H9 (cell line): ENCODE results near the gene HLA-DQB2. TPM values are rescaled to one million over a fixed set of nuclear protein-coding genes. Genes with fewer than 3 reads are reported as not detected.

Experiments used
- DNase-seq: peaks from one replicate; pipeline ENCODE4 v3.0.0-alpha.2; 2017
- H2AFZ ChIP-seq: one replicate; pipeline ENCODE4 v1.6.1; 2013; ENCODE audit warnings: mild to moderate bottlenecking, low read length, control low read depth, moderate library complexity
- H2AK5ac ChIP-seq: 2 replicates; pipeline ENCODE4 v1.6.1; 2013; ENCODE audit warnings: low read length, control low read depth, mixed read lengths; ENCODE audit not compliant: insufficient read length
- H2BK120ac ChIP-seq: one replicate; pipeline ENCODE4 v1.6.1; 2013; ENCODE audit warnings: low read depth, mild to moderate bottlenecking, low read length, control low read depth, inconsistent platforms; ENCODE audit not compliant: poor library complexity, severe bottlenecking
- H2BK12ac ChIP-seq: 2 replicates; pipeline ENCODE4 v1.6.1; 2013; ENCODE audit warnings: low read length, control low read depth, mixed read lengths, low read depth; ENCODE audit not compliant: insufficient read length
- H2BK15ac ChIP-seq: 2 replicates; pipeline ENCODE4 v1.6.1; 2013; ENCODE audit warnings: low read depth, low read length, control low read depth
- H2BK20ac ChIP-seq: one replicate; pipeline ENCODE4 v1.6.1; 2013; ENCODE audit warnings: low read depth, mild to moderate bottlenecking, low read length, control low read depth, inconsistent platforms; ENCODE audit not compliant: poor library complexity, severe bottlenecking
- H2BK5ac ChIP-seq: 2 replicates; pipeline ENCODE4 v1.6.1; 2013; ENCODE audit warnings: low read length, control low read depth, mixed read lengths; ENCODE audit not compliant: insufficient read length
- H3K14ac ChIP-seq: 2 replicates; pipeline ENCODE4 v1.6.1; 2013; ENCODE audit warnings: low read length, control low read depth; ENCODE audit not compliant: insufficient read depth
- H3K18ac ChIP-seq: 2 replicates; pipeline ENCODE4 v1.6.1; 2013; ENCODE audit warnings: low read depth, mild to moderate bottlenecking, mixed read lengths, low read length, control low read depth; ENCODE audit not compliant: insufficient read length
- H3K23ac ChIP-seq: 2 replicates; pipeline ENCODE4 v1.6.1; 2013; ENCODE audit warnings: low read length, control low read depth, mixed read lengths, low read depth; ENCODE audit not compliant: insufficient read length
- H3K23me2 ChIP-seq: 2 replicates; pipeline ENCODE4 v1.6.1; 2013; ENCODE audit warnings: low read depth, mild to moderate bottlenecking, mixed read lengths, low read length, control low read depth; ENCODE audit not compliant: insufficient read length, poor library complexity, severe bottlenecking
- H3K27ac ChIP-seq: 2 replicates; pipeline ENCODE4 v1.5.1; 2013; ENCODE audit warnings: low read length, control low read depth, mixed read lengths, low read depth; ENCODE audit not compliant: insufficient read length
- H3K27me3 ChIP-seq: 2 replicates; pipeline ENCODE4 v1.6.1; 2013; ENCODE audit warnings: low read length, control low read depth, inconsistent platforms; ENCODE audit not compliant: insufficient read depth
- H3K4ac ChIP-seq: 2 replicates; pipeline ENCODE4 v1.6.1; 2013; ENCODE audit warnings: low read depth, mild to moderate bottlenecking, control low read depth, inconsistent platforms, low read length, moderate library complexity
- H3K4me1 ChIP-seq: 2 replicates; pipeline ENCODE4 v1.6.1; 2013; ENCODE audit warnings: low read length, control low read depth, inconsistent platforms; ENCODE audit not compliant: insufficient read depth
- H3K4me2 ChIP-seq: 2 replicates; pipeline ENCODE4 v1.6.1; 2013; ENCODE audit warnings: low read length, control low read depth, mixed read lengths; ENCODE audit not compliant: insufficient read length, insufficient read depth
- H3K56ac ChIP-seq: 2 replicates; pipeline ENCODE4 v1.6.1; 2013; ENCODE audit warnings: low read depth, mild to moderate bottlenecking, mixed read lengths, low read length, control low read depth; ENCODE audit not compliant: insufficient read length
- H3K79me1 ChIP-seq: 2 replicates; pipeline ENCODE4 v1.6.1; 2013; ENCODE audit warnings: low read depth, mild to moderate bottlenecking, moderate library complexity, low read length, control low read depth, inconsistent platforms; ENCODE audit not compliant: insufficient read depth, poor library complexity, severe bottlenecking
- H3K79me2 ChIP-seq: 2 replicates; pipeline ENCODE4 v1.6.1; 2013; ENCODE audit warnings: low read length, control low read depth, inconsistent platforms; ENCODE audit not compliant: insufficient read depth
- H3K9ac ChIP-seq: 2 replicates; pipeline ENCODE4 v1.6.1; 2013; ENCODE audit warnings: low read length, control low read depth, mixed read lengths; ENCODE audit not compliant: insufficient read length; ENCODE audit errors: extremely low read depth
- H3K9me3 ChIP-seq: one replicate; pipeline ENCODE4 v1.6.1; 2013; ENCODE audit warnings: low read depth, low read length, inconsistent platforms; ENCODE audit not compliant: control insufficient read depth
- H3T11ph ChIP-seq: one replicate; pipeline ENCODE4 v1.6.1; 2013; ENCODE audit warnings: mild to moderate bottlenecking, low read length, control low read depth, inconsistent platforms
- H4K20me1 ChIP-seq: one replicate; pipeline ENCODE4 v1.6.1; 2013; ENCODE audit not compliant: control insufficient read depth, insufficient read length, insufficient read depth
- H4K5ac ChIP-seq: 2 replicates; pipeline ENCODE4 v1.6.1; 2013; ENCODE audit warnings: low read depth, mild to moderate bottlenecking, mixed read lengths, low read length, control low read depth; ENCODE audit not compliant: insufficient read length
- H4K8ac ChIP-seq: replicated peaks from 2 replicates; pipeline ENCODE4 v1.6.1; 2013; ENCODE audit warnings: low read length, control low read depth, mixed read lengths, low read depth; ENCODE audit not compliant: insufficient read length
- H4K91ac ChIP-seq: 2 replicates; pipeline ENCODE4 v1.6.1; 2013; ENCODE audit warnings: low read depth, mild to moderate bottlenecking, moderate library complexity, mixed read lengths, low read length, control low read depth; ENCODE audit not compliant: insufficient read length
- H3K27ac Mint-ChIP-seq, 3 experiments: 2 replicates in 2 of 3; 3 replicates in 1 of 3; pipeline ENCODE4 v1.8.0; 2020 to 2021; ENCODE audit warnings: mixed read lengths in 3 of 3, mild to moderate bottlenecking in 1 of 3, moderate library complexity in 1 of 3
- H3K27me3 Mint-ChIP-seq: 2 replicates; pipeline ENCODE4 v1.8.0; 2021; ENCODE audit warnings: low read depth, mild to moderate bottlenecking, moderate library complexity, mixed read lengths
- H3K36me3 Mint-ChIP-seq, 3 experiments: 2 replicates in 2 of 3; 3 replicates in 1 of 3; pipeline ENCODE4 v1.8.0; 2020 to 2021; ENCODE audit warnings: low read depth in 3 of 3, mixed read lengths in 3 of 3; ENCODE audit not compliant: insufficient read depth in 1 of 3
- H3K4me1 Mint-ChIP-seq, 2 experiments: 2 replicates each; pipeline ENCODE4 v1.8.0; 2020; ENCODE audit warnings: mixed read lengths in 2 of 2
- H3K4me3 Mint-ChIP-seq, 2 experiments: 2 replicates in 1 of 2; 3 replicates in 1 of 2; pipeline ENCODE4 v1.8.0; 2020 to 2021; ENCODE audit warnings: mild to moderate bottlenecking in 2 of 2, mixed read lengths in 2 of 2, moderate library complexity in 1 of 2
- H3K9me3 Mint-ChIP-seq, 2 experiments: 2 replicates in 1 of 2; 3 replicates in 1 of 2; pipeline ENCODE4 v1.8.0; 2020; ENCODE audit warnings: mild to moderate bottlenecking in 2 of 2, mixed read lengths in 2 of 2, moderate library complexity in 1 of 2
- CTCF ChIP-seq: fragments of 200-600 bp; sonication (generic); conservative IDR thresholded peaks from 3 replicates; pipeline ENCODE4 v1.8.0; 2021; ENCODE audit warnings: antibody characterized with exemption, mild to moderate bottlenecking
- WGBS: extraction: QIAGEN DNeasy Blood & Tissue Kit; methylation state at CpG from one replicate; pipeline ENCODE4 v1.1.7; 2013; ENCODE audit warnings: missing lambda C conversion rate, low lambda C conversion rate, mixed read lengths; ENCODE audit not compliant: insufficient read length; ENCODE audit errors: extremely low coverage; 5-methylcytosine and 5-hydroxymethylcytosine counted together
- total RNA-seq: library from RNA; stranded (reverse); gene quantifications from 2 replicates; pipeline ENCODE4 v1.2.1, GENCODE V29; 2021

HLA-DQB2 gene
- total RNA-seq, 1 experiment from 2014 or later = not detected

GRCh38 chr6:32809171-32809570 lies 45.8 kb upstream of the HLA-DQB2 start:
- Histone ChIP-seq H4K20me1 (no peaks in the 10 kb centered on the region), H3K23me2 (no peaks in the 10 kb centered on the region), H3K4ac (no peak overlapping the region), H3K27ac (no peak overlapping the region), H2BK120ac (no peak overlapping the region), H3K9me3 (no peaks in the 10 kb centered on the region), H3T11ph (no peak overlapping the region), H3K14ac (no peak overlapping the region), H2BK15ac (no peak overlapping the region), H4K91ac (no peak overlapping the region), H2BK12ac (no peak overlapping the region), H4K8ac (no peak overlapping the region), H2BK5ac (no peak overlapping the region), H3K4me1 (no peaks in the 10 kb centered on the region), H3K18ac (no peak overlapping the region), H2AK5ac (no peak overlapping the region), H3K79me2 (no peaks in the 10 kb centered on the region), H3K23ac (no peak overlapping the region), H2AFZ (no peak overlapping the region), H2BK20ac (no peak overlapping the region), H3K79me1 (no peaks in the 10 kb centered on the region), H3K9ac (no peak overlapping the region), H3K27me3 (no peaks in the 10 kb centered on the region), H3K4me2 (no peak overlapping the region), H3K56ac (no peak overlapping the region), H4K5ac (no peak overlapping the region)
- no CpG with 5 or more reads among the region's 1 CpG for WGBS
- Mint-ChIP-seq H3K9me3 (no peaks in the 10 kb centered on the region), H3K4me1 (peaks cover 4 to 5% of the 10 kb centered on the region in 2 experiments; a peak in 3 of 4 replicates), H3K27me3 (peaks cover 19% of the 10 kb centered on the region), H3K4me3 (no peak overlapping the region), H3K27ac (no peak overlapping the region), H3K36me3 (no peaks in the 10 kb centered on the region)
- no peak for DNase-seq
- TF ChIP-seq CTCF = no peak
